ENCODE data around the gene STYXL1.
"Not testable (repeated sequence)": the region's sequence is repeated elsewhere in the genome, so short reads cannot be mapped to it uniquely, and the experiment has no call there.

DNA sequence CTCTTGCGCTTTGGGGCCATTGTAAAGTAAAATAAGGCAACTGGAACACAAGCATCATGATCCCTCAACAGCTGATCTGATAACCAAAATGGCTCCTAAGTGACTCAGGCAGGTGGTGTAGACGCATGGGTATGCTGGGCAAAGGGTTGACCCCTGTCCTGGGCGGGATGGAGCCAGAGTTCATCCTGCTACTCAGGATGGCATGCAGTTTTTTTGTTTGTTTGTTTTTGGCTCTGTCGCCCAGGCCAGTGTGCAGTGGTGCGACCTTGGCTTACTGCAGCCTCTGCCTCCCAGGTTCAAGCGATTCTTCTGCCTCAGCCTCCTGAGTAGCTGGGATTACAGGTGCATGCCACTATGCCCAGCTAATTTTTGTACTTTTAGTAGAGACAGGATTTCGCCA lies 10.9 kb upstream of the STYXL1 start:
- TF ChIP-seq, protein P1, sequence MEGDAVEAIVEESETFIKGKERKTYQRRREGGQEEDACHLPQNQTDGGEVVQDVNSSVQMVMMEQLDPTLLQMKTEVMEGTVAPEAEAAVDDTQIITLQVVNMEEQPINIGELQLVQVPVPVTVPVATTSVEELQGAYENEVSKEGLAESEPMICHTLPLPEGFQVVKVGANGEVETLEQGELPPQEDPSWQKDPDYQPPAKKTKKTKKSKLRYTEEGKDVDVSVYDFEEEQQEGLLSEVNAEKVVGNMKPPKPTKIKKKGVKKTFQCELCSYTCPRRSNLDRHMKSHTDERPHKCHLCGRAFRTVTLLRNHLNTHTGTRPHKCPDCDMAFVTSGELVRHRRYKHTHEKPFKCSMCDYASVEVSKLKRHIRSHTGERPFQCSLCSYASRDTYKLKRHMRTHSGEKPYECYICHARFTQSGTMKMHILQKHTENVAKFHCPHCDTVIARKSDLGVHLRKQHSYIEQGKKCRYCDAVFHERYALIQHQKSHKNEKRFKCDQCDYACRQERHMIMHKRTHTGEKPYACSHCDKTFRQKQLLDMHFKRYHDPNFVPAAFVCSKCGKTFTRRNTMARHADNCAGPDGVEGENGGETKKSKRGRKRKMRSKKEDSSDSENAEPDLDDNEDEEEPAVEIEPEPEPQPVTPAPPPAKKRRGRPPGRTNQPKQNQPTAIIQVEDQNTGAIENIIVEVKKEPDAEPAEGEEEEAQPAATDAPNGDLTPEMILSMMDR (IDR thresholded peaks at IDR 0.05; ENCODE audit: borderline replicate concordance, extremely low read depth, low read length, poor library complexity, severe bottlenecking), result not testable (repeated sequence)
- TF ChIP-seq EZH2 (IDR thresholded peaks at IDR 0.05; ENCODE audit: borderline replicate concordance, low read depth, low read length, severe bottlenecking), result not testable (repeated sequence)
